GM19043 (cell line): Measurements from ENCODE around the gene CDK5RAP2.
"Not testable (repeated sequence)": the region's sequence is repeated elsewhere in the genome, so short reads cannot be mapped to it uniquely, and the experiment has no call there.

Experiments used
- ATAC-seq: cut with Tn5 transposase; IDR thresholded peaks from one replicate; pipeline ENCODE4 v1.9.1; 2021; ENCODE audit warnings: low read depth; ENCODE audit not compliant: unreplicated experiment

CDK5RAP2 gene

DNA sequence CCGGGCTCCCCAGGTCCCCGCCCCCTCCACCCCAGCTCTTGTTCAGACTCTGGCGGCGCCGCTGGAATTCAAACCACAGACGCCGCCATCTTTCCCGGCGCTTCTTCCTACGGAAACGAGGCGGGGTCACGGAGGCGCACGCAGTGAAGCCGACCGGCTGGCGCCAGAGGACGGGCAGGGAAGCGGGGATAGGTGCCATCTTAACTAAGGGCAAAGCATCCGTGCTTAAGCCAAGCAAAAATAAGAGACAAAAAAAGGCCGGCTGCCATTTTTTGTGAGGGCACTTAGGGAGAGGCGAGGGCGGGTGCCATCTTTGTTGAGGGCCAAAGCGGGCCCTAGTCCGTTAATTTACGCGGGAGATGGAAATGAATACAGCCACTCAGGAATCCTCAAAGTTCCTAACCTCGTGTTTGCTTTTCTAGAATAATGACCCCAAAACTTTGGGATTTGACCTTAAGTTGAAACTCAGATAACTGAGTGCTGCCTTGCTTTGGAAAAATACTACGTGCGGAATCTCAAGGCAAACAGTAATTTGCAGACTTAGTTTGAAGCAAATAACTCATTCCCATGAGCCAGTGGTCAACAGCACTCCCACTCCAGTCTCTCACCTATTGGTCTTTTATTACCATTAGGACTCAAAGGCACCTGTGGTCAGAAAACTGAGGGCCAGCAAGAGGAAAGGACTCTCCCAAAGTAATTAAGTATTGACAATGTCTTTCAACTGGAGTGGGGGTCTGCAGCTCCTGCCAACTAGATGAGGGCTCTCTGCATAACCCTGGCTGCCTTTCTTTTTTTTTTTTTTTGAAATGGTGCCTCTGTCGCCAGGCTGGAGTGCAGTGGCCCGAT lies at the start of gene CDK5RAP2:
CDK5RAP2 (minus strand) TSS at position 117 of the 846 bp plus-strand sequence. CDS start 189 bp downstream, outside the sequence.
- ATAC-seq, result peak; percentile 92

DNA sequence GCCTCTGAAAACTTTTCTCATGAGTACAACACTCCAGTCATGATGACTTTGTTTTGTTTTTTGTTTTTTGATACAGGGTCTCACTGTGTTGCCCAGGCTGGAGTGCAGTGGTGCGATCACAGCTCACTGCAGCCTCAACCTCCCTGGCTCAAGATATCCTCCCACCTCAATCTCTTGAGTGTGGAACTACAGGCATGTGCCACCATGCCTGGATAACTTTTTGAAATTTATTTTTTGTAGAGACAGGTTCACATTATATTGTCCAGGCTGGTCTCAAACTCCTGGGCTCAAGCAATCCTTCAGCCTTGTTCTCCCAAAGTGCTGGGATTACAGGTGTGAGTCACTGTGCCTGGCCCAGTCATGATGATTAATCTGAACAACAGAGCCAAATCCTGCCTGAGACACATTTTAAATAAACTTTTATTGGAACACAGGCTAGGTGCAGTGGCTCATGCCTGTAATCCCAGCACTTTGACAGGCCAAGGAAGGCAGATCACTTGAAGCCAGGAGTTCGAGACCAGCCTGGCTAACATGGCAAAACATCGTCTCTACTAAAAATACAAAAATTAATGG lies 49.0 kb upstream of the CDK5RAP2 start:
- ATAC-seq, result not testable (repeated sequence)

DNA sequence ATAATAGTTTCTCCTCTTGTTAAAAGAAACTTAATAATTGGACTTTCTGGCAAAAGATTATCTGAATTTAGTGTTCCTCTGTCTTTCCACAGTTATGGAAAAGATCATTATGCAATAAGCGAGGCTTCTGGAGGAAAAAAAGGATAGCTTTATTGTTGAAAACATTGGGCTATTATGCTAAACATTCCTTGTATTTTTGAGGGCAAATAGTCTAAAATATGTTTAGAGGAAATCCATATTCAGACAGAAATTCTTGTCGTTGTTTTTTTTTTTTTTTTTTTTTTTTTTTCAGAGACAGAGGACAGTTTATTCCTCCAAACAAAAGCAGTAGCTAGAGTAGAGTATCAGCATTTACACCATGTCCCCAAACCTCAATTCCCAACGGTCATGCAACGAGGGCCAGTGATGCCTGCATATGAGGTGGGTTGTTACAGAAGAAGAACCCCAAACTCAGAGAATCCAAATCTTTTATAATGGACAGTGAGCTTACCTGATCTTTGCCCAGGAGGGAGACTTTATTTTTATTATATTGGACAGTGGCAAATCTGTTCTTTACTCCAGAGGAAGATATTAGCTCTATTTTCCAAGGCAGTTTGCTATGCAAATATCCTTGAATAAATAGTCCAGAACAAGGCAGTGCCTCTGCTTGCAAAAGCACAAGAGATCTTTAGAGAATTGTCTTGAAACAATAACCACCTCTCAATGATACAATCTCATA lies 48.4 kb upstream of the CDK5RAP2 start:
- no peak for ATAC-seq

DNA sequence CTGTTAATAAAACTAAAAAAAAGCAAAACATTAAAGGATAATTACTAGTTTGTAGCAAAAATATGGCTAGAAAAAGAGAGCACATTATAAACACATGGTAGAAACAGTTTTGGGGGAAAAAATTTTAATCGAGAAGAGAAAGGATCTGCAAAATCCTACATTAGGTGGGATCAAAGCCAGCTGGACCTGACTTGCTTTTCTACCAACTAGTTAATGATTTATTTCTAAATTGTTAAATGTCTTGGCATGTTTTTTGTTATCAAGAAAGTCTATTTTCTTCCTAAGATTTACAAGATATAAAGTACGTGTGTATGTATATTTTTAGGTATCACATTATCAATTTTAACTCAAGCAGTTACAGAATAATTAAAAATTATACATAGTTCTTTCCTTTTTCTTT lies 47.1 kb upstream of the CDK5RAP2 start:
- ATAC-seq, result no peak

DNA sequence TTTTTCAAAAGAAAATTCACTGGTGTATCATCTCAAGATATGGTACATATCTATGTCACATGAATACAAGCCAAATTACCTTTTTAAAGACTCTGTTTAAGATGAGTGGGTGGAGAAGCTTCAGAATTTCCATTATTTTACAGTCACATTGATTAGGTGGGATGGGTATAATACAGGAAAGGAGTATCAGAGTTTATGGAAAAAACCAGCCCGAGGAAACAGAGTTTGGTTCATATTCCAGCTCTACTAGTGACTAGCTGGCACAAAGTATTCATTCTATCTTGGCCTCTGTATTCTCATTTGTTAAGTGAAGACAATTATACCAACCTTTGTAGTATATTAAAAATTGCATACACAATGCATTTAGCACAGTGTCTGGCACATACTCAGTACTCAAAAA lies 46.5 kb upstream of the CDK5RAP2 start:
- no peak for ATAC-seq

DNA sequence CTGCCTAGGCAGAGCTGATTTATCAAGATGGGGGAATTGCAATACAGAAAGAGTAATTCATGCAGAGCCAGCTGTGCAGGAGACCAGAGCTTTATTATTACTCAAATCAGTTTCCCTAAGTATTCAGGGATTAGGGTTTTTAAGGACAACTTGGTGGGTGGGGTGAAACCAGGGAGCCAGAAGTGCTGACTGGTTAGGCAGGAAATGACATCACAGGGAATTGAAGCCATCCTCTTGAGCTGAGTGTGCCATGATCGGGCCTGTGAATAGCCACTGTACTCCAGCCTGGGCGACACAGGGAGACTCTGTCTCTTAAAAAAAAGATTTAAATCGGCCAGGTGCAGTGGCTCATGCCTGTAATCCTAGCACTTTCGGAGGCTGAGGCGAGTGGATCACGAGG lies 45.3 kb upstream of the CDK5RAP2 start:
- ATAC-seq, result no peak

DNA sequence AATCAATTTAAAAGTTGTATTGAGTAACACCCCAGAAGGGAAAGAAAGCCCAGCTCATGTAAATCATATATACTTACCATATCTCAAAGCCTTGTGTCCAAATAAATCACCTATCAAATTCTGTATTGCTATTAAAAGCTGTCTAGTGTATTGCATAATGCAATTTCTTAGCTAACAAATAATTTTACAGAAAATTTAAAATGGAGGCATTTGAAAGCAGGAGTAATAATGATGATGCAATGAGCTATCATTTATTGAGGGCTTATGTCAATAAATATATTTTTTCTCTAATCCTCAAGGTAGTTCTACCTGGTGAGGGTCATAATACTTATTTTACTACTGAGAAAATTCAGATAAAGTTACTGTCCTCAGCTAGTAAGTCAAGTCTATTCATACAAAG lies 42.8 kb upstream of the CDK5RAP2 start:
- no peak for ATAC-seq

DNA sequence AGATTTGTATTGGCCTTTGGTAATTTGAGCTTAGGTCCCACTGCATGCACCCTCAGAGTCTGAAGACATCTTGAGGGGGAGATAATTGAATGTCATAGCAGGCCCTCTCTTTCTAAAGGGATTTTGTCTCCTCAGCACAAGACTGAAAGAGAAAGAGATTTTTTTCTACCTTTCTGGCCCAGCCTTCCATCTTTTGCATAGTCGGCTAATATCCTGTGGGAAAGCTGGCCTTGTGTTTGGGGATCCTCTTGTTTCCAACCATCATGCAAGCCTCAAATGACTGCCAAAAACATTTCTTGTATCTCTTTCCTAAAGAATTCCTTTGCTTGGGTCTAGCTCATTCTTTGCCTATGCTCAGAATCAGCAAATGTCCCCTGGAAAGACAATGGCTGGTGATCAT lies 42.0 kb upstream of the CDK5RAP2 start:
- no peak for ATAC-seq

DNA sequence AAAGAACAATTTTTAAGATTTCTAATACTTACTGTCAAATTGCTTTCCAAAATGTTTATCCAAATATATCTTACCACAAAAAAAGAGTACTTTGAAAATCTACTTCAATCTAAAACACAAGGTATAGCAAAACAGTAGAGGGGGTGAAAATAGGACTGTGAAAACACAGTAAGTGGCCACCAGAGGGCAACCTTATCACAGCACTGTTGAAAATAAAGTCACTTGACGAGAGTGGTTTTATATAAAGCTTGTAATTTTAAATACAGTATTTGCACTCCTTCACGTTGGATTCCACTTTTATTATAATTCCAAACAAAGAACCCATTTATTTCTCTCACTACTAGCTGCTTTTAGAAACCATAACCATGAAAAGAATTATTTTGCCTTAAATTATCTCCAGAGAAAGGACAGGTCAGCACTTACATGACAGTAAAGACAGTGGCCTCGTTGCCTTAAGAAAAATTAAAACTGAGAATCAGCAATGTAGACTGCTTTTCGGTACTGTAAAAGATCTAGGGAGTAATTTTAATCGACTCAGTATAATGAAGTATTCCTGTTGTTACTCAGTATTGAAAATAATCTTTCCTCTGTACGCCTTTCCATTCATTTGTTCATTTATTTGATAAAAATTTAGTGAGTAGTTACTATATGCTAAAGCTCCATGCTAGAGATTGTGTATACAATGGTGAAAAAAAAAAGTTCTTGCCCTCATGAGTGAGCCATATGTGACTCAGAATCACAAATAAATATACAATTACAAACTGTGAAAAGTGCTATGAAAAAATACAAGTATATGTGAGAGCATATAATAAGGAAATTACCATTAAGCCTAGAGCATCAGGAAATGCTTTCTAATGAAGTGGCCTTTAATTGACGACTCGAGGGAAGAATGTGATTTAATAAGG lies 40.0 kb upstream of the CDK5RAP2 start:
- ATAC-seq, result peak; percentile 49

DNA sequence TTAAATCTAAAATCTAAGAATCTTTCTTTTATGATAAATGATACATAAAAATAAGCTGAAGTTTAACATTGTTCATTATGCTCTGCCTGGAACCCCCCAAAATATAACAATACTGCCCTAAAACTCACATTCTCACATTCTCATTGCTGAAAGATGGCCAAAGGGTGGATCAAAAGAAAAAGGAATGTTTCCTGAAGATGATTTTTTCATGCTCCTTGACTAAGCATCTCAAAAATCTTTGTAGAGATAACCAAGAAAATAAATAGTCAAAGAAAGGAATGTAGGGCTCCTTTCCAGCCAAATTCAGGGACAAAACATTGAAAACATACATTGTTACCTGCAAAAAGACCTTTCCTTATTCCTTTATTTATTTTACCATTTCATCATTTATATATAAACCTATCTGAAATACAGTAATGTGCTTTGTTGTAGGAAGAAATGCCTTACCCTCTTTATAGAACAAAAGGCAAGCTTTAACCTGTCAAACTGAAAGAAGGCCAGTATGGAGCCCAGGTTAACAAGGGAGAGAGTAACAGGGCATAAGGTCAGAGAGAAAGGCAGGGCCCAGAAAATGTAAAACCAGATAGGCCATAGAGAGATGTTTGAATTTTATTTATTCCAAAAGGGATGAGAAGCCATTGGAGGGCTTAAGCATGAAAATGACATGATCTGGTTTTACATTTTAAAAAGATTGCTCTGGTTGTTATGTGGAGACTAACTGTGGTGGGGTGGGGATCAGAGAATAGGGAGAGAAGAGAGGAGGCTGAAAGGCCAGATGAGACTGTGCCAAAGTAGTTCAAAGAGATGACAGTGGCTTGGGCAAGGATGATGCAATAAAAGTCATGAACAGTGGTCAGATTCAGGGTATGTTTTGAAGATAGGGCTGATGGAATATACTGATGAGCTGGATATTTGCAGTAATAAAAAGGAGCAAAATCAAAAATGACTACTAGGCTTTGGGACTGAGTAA lies 37.3 kb upstream of the CDK5RAP2 start:
- no peak for ATAC-seq

DNA sequence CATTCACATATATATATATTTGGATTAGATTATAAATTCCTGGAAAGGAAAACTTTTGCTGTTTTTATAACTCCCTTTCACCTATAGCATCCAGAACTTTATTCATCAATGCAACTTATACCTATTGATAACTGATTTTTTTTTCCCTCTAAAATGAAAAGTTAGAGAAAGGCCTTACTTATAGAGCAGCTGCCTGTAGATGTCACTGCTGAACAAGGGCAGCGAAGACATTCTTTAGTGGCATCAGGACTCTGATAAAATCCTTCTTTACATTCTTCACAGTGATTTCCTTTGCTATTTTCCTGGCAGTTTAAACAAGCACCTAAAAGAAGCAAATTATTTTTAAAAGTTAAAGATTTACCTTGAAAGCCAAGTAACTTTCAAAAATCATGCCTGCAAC lies 32.3 kb upstream of the CDK5RAP2 start:
- no peak for ATAC-seq

DNA sequence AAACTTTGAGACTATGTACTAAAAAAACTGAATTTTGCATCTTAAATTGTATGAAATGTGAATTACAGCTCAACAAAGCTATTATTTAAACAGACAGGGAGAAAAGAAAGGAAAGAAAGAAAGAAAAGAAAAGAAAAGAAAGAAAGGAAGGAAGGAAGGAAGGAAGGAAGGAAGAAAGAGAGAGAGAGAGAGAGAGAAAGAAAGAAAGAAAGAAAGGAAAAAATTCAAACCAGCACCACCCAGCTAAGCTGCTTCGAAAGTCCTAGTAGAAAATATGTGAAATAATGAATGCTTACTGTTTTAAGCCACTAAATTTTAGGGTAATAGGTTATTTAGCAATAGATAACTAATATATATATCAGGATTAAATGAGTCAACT lies 31.7 kb upstream of the CDK5RAP2 start:
- ATAC-seq, result no peak

DNA sequence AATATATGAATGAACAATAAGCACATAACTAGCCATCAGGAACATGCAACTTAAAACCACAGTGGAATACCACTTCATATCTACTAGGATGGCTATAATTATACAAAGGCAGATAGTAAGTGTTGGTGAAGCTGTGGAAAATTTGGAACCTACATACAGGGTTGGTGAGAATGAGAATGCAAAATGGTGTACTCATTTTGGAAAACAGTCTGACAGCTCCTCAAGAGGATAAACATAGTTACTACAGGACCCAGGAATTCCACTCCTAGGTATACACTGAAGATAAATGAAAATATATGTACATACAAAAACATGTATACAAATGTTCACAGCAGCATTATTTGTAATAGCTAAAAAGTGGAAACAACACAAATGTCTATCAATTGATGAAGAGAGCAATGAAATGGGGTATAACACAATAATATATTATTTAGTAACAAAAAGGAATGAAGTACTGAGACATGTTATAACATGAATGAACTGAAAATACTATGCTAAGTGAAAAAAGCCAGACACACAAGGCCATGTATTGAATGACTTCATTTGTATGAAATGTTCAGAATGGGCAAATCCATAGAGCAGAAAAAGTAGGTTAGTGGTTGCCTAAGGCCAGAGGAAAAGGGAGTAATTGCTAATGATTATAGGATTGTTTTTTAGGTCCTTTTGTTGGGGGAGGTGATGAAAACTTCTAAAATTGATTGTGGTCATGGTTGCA lies 31.2 kb upstream of the CDK5RAP2 start:
- ATAC-seq, result no peak

DNA sequence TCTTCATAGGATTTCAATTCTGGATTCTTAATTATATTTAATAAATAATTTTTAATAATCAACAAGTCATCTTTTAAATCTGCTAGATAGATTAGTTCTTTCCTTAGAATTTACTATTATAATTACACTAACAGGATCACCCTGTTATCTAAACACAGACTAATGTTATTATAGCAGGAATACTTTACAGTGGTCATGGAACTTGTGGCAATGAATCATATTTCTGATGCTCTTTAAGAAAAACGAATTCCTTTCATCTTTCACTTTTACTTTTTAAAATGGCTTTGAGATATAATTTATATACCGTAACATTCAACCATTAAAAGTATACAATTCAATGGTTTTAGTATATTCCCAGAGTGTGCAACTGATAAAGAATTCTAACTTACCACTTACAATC lies 29.7 kb upstream of the CDK5RAP2 start:
- ATAC-seq, result no peak

DNA sequence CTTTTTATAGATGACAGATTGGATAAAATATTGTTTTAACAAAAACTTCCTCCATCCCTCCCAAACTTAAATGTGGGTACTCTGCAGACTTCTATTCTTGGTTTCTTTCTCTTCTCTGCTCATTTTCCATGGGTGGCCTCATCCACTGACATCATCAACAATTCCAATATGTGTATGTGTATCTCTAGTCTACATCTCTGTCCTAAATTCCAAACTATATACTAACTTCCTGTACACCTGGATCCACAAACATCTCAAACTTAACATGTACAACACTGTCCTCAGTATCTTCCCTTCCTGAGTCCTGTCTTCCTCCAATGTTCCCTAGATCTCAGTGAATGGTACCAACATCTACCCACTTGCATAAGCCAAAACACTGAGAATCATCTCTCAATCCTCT lies 28.5 kb upstream of the CDK5RAP2 start:
- ATAC-seq, result no peak

DNA sequence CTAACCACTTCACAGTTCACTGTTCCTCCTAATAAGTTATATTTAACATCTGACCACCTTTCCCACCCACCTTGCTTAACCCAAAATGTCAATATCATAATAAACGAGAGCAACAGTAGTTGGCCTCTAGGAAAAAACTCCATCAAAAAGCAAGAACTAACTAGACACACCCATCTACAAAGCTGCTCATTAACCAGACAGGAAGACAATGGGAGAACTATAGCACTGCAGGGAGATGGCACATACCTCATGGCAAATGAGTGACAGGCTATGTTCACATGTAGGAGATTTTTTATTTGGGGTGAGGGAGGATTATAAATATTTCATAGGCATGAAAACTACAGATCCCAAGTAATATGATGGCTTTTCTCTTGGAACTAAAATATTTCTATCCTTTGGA lies 23.6 kb upstream of the CDK5RAP2 start:
- no peak for ATAC-seq

DNA sequence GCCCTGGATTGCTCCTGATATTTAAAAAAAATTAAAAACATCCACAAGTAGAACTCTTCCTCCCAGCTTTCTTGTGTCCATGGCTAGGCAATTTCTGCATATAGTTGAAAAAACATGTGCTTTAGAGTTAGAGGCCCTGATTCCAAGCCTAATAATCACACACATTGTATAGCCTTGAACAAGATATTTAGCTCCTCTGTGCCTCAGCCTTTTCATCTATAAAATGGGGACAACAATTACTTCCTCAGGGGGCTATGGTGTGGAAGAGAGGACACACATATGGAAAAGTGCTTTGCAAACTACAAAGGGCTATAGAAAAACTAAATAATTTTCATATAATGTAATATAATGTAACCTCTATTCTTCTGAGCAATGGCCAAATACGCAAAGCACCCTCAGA lies 23.0 kb upstream of the CDK5RAP2 start:
- ATAC-seq, result no peak

DNA sequence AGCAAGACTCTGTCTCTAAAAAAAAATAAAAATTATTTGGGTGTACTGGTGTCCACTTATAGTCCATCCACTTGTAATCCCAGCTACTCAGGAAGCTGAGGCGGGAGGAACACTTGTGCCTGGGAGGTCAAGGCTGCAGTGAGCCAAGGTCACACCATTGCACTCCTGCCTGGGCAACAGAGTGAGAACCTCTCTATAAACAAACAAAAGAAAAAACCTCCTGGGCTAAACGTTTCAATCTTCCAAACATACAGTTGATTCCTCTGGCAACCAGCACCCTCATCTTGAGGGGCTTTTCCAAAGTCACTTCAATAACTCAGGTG lies 13.9 kb upstream of the CDK5RAP2 start:
- ATAC-seq, result no peak
